OCI-LY3 (cell line): ENCODE results near the gene HNRNPA1.

ENCODE experiments used
- H2AFZ ChIP-seq: fragments of 200-600, 300-600 bp; shearing (Covaris generic); 2 replicates; pipeline ENCODE4 v1.6.0; 2014; ENCODE audit warnings: antibody characterized with exemption, low read depth, low read length
- H3K27ac ChIP-seq: fragments of 200-600, 300-600 bp; sonication (generic); 2 replicates; pipeline ENCODE4 v1.5.1; 2014; ENCODE audit warnings: mild to moderate bottlenecking, low read length, moderate library complexity, mixed read lengths
- H3K27me3 ChIP-seq: fragments of 200-600, 300-600 bp; sonication (generic); 2 replicates; pipeline ENCODE4 v1.6.1; 2014; ENCODE audit warnings: low read depth, low read length, mixed read lengths
- H3K36me3 ChIP-seq: fragments of 200-600, 300-600 bp; sonication (generic); replicated peaks from 2 replicates; pipeline ENCODE3; 2014; ENCODE audit warnings: low read depth, low read length, mixed read lengths
- H3K4me1 ChIP-seq: fragments of 300-600, 200-600 bp; sonication (generic); 2 replicates; pipeline ENCODE4 v1.6.1; 2014; ENCODE audit warnings: low read length, mixed read lengths
- H3K4me2 ChIP-seq: fragments of 200-600, 300-600 bp; sonication (generic); 2 replicates; pipeline ENCODE4 v1.6.1; 2014; ENCODE audit warnings: low read length, mixed read lengths
- H3K4me3 ChIP-seq: fragments of 300-600, 200-600 bp; sonication (generic); 2 replicates; pipeline ENCODE4 v1.5.1; 2014; ENCODE audit warnings: antibody characterized with exemption, mild to moderate bottlenecking, low read length, moderate library complexity
- H3K79me2 ChIP-seq: fragments of 300-600, 200-600 bp; shearing (Covaris generic); 2 replicates; pipeline ENCODE4 v1.6.1; 2014; ENCODE audit warnings: mild to moderate bottlenecking, low read length, mixed read lengths
- H3K9ac ChIP-seq: fragments of 300-600, 200-600 bp; shearing (Covaris generic); 2 replicates; pipeline ENCODE4 v1.6.0; 2014; ENCODE audit warnings: mild to moderate bottlenecking, low read length, moderate library complexity
- H3K9me3 ChIP-seq: fragments of 200-600, 300-600 bp; shearing (Covaris generic); 2 replicates; pipeline ENCODE4 v1.6.1; 2014; ENCODE audit warnings: low read length, mixed read lengths; ENCODE audit not compliant: insufficient read depth
- H4K20me1 ChIP-seq: fragments of 200-600, 300-600 bp; sonication (generic); 2 replicates; pipeline ENCODE4 v1.6.1; 2016; ENCODE audit warnings: low read length, mixed read lengths; ENCODE audit not compliant: insufficient read depth
- CTCF ChIP-seq: fragments of 200-600, 300-600 bp; sonication (generic); IDR thresholded peaks from 2 replicates; pipeline ENCODE4 v1.5.1; 2014; ENCODE audit warnings: antibody characterized with exemption, low read length, low read depth
- EZH2phosphoT487 ChIP-seq: fragments of 200-600 bp; shearing (Covaris generic); IDR thresholded peaks from 2 replicates; pipeline ENCODE4 v1.6.1; 2018; ENCODE audit warnings: antibody characterized with exemption, mixed run types, low read depth

Gene HNRNPA1

DNA sequence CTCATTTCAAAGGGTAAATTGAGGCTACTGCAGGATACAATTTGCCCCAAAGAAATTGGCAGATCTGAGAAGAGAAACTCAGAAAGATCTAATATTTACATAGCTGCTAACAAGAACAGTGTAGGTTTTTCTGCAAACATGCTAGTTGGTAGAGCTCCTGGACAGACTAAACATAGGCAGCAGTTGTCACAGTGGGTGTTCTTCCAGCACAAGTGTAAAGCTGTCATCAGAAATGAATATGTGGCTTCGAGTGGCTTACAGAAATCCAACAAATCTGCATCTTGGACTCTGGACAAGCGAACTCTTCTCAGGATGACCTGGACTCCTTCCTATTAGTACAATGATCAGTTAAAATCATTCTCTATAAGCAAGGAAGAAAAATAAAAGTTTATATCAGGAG is 6.5 kb upstream of the HNRNPA1 start:
- Histone ChIP-seq H3K9me3 (no peaks in the 10 kb centered on the region), H3K79me2 (peaks cover 71% of the 10 kb centered on the region), H3K4me3 (no peak overlapping the region), H4K20me1 (peaks cover 12% of the 10 kb centered on the region), H3K27ac (no peak overlapping the region), H2AFZ (no peak overlapping the region), H3K36me3 (peaks cover 47% of the 10 kb centered on the region), H3K27me3 (no peaks in the 10 kb centered on the region), H3K9ac (no peak overlapping the region), H3K4me1 (peaks cover 26% of the 10 kb centered on the region), H3K4me2 (no peak overlapping the region)
- TF ChIP-seq EZH2phosphoT487: no peak
- TF ChIP-seq CTCF: no peak

DNA sequence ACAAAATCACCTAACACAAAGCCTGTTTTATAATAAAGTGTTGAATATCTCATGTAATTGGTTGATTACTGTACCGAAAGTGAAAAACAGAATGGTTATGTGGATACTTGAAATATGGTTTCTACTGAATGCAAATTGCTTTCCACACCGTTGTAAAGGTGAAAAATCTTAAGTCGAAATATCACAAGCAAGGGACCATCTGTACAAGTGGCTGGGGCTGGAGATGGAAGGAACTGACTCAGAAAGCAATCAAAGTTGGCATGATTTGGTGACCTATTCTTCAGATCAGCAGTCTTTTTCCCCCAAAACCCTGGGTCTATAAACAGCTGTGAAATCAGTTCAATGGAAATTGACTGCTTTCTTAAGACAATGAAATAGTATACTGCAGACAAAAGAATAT is 4.2 kb upstream of the HNRNPA1 start:
- Histone ChIP-seq H3K4me3 (no peak overlapping the region), H3K36me3 (peaks cover 58% of the 10 kb centered on the region), H3K27me3 (no peaks in the 10 kb centered on the region), H4K20me1 (peaks cover 13% of the 10 kb centered on the region), H3K79me2 (peaks cover 86% of the 10 kb centered on the region), H3K4me2 (peak overlapping the region; percentile 4; the same call in 1 of the 2 replicates), H2AFZ (no peak overlapping the region), H3K9ac (no peak overlapping the region), H3K4me1 (peaks cover 26% of the 10 kb centered on the region), H3K27ac (0 out of 2 replicates have a peak overlapping the region, but pooled peaks have one; percentile 6), H3K9me3 (no peaks in the 10 kb centered on the region)
- TF ChIP-seq CTCF: no peak
- no peak for TF ChIP-seq EZH2phosphoT487

DNA sequence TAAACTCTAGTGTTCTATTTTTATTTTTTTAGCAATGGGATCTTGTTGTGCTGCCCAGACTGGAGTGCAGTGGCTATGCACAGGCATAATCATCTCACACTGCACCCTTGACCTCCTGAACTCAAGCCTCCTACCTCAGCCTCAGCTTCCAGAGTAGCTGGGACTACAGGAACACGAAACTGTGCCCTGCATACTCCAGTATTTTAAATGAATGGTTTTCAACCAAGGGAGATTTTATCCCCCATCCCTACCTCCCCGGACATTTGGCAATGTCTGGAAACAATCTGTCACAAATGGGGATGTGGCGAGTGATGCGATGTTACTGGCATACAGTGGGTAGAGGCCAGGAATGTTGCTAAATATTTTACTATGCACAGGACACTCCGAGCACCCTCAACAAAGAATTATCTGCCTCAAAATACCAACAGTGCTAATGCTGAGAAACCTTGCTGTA is 2.7 kb upstream of the HNRNPA1 start:
- peaks cover 89% of the 10 kb centered on the region for H3K79me2 ChIP-seq
- H3K4me3 ChIP-seq: peak overlapping the region; percentile 93

DNA sequence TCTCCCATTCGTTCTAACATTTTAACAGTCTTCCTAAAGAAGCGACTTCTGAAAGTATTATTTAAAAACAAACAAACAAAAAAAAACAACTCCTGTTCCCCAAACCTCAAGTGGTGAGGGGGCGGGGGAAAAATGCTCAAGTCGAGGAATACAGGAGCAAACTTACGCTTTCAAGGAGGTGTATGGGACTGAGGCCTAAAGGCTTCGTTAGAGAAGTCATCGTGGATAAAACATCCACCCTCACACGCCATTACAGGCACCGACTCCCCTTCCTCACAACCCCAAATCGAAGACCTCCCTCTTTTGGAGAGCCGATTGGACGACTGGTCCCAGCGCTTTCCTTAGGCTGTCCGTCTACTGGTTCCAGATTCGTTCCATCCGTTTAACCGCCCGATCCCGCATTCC is 1.3 kb upstream of the HNRNPA1 start:
- H3K4me1 ChIP-seq: peaks cover 53% of the 10 kb centered on the region
- H3K36me3 ChIP-seq: peaks cover 60% of the 10 kb centered on the region

More for the DNA sequence above, 2.7 kb upstream of the HNRNPA1 start:
- H3K4me2 ChIP-seq: peak overlapping the region; percentile 91
- no peak overlapping the region for H2AFZ ChIP-seq
- no peaks in the 10 kb centered on the region for H3K9me3 ChIP-seq
- peaks cover 39% of the 10 kb centered on the region for H3K4me1 ChIP-seq
- H3K27ac ChIP-seq: no peak overlapping the region
- no peaks in the 10 kb centered on the region for H3K27me3 ChIP-seq
- no peak for TF ChIP-seq EZH2phosphoT487
- TF ChIP-seq CTCF: no peak
- H3K9ac ChIP-seq: peak overlapping the region; percentile 92
- peaks cover 22% of the 10 kb centered on the region for H4K20me1 ChIP-seq
- H3K36me3 ChIP-seq: peaks cover 60% of the 10 kb centered on the region

More for the DNA sequence above, 1.3 kb upstream of the HNRNPA1 start:
- Histone ChIP-seq H3K4me3 (peak overlapping the region; percentile 93), H3K9me3 (no peaks in the 10 kb centered on the region), H3K27me3 (no peaks in the 10 kb centered on the region), H3K27ac (peak overlapping the region; percentile 89), H3K9ac (peak overlapping the region; percentile 92), H2AFZ (no peak overlapping the region), H4K20me1 (peaks cover 32% of the 10 kb centered on the region), H3K4me2 (peak overlapping the region; percentile 91), H3K79me2 (peaks cover 91% of the 10 kb centered on the region)
- TF ChIP-seq CTCF: no peak
